GM18868 (cell line): ENCODE measurements around the gene GGT6.

ENCODE experiments used
- ATAC-seq: cut with Tn5 transposase; IDR thresholded peaks from one replicate; pipeline ENCODE4 v1.9.1; 2021; ENCODE audit warnings: mild to moderate bottlenecking, moderate library complexity; ENCODE audit not compliant: unreplicated experiment

GGT6 gene

GRCh38 chr17:4527566-4528125 is 32.7 kb downstream of the GGT6 start:
- no peak for ATAC-seq

GRCh38 chr17:4527134-4527533 is 33.2 kb downstream of the GGT6 start:
- ATAC-seq: no peak

DNA sequence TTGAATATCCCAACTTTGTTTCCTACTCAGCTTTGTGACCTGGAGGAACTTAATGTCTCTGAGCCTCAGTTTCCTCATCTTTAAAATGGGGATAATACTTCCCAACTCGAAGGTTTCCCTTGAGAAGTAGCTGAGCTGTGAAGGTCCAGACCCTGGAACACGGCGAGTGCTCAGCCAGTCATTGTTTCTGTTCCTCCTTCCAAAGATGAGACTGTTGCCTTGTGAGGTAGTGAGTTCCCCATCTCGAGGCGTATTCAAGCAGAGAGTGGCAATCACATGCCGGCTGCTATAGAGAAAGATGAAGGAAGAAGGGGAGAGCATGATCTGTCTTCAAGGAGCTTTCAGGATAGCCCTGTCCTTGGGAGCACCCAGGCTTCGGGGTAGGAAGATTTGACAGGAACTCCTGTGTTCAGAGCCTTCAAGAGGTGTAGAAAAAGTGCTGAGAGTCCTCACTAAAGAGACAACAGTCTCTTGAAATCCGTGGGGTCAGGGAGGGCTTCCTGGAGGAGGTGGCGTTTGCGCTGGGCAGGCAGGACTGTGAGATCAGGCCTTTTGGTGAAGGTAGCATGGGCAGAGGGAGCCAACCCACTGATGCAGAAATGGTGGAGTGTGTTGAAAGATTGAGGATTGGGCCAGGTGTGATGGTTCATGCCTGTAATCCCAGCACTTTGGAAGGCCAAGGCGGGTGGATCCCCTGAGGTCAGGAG is 34.5 kb downstream of the GGT6 start:
- ATAC-seq: no peak

GRCh38 chr17:4523946-4524345 is 36.4 kb downstream of the GGT6 start:
- ATAC-seq: no peak

DNA sequence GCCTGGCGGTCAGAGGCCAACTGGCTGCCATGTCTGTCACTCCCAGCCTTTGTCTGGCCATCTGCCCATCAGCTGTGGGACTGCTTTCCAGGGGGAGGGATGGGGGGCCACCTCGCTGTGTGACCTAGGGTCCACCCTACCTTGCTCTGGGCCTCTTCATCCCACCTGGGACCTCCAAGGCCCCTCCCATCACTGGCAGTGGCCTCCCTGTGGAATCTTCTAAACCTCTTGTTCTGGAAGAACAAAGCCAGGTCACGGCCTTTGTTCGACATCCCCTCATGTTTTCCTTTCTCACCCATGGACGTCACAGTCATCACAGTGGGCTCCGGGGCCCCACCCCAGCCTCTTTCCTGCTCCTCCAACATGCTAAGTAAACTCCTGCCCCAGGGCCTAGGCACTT is 37.7 kb downstream of the GGT6 start:
- ATAC-seq: no peak

GRCh38 chr17:4520894-4521600 is 39.3 kb downstream of the GGT6 start:
- ATAC-seq: no peak

DNA sequence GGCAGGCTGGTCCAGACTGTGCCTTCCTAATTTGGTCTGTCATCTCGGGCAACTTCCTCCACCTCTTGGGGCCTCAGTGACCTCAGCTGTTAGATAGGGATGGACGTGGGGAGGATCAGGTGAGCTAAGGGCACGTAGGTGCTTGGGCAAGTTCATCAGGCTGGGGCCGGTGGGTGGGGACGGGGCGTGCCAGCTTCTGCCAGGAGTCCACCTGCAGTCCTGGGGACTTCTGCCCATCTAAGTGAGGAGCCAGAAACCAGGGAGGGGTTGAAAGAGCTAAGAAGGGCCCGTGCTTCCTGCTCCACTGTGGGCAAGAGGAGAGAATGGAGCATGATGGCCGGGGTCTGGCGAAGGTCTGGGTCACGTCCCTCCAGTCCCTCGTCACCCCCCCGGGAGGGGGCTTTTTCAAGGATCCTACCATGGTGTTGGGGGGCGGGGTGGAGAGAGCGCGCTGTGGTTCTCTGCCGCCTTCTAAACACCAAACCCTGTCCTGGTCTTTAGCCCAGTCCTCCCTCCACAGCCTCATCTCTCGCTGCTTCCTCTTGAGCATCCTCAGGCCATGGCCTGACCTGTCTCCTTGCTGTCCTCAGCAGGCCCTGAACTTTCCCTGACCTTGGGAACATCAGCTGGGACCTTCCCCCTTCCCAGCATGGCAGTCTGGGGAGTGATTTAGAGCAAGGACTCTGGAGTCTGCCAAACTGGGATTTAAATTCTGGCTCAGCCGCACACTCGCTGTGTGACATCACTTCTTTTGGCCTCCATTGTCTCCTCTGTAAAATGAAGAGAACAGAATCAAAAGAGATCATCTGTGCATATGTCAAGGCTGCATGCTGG is 40.1 kb downstream of the GGT6 start:
- no peak for ATAC-seq

GRCh38 chr17:4519361-4519788 is 41.0 kb downstream of the GGT6 start:
- ATAC-seq: no peak

GRCh38 chr17:4518901-4519300 is 41.5 kb downstream of the GGT6 start:
- no peak for ATAC-seq

DNA sequence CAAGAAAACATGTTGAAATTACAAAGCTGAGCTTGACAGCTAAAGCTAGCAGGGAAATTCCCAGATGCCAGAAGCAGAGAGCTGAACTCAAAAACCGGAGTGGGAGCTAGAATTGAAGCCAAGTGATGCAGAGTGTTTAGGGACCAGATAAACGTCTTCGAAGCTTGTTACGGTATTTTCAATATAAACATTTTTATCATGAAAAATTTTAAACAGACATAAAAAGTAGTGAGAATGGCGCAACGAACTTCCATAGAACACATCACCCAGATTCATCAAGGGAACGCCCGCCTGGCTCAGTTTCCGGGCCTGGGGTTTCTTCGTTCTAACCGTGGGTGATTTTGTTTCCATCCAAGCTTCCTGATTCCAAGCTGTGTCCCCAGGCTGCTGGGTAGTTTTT is 43.6 kb downstream of the GGT6 start:
- ATAC-seq: no peak

GRCh38 chr17:4515501-4515900 is 44.9 kb downstream of the GGT6 start:
- no peak for ATAC-seq

DNA sequence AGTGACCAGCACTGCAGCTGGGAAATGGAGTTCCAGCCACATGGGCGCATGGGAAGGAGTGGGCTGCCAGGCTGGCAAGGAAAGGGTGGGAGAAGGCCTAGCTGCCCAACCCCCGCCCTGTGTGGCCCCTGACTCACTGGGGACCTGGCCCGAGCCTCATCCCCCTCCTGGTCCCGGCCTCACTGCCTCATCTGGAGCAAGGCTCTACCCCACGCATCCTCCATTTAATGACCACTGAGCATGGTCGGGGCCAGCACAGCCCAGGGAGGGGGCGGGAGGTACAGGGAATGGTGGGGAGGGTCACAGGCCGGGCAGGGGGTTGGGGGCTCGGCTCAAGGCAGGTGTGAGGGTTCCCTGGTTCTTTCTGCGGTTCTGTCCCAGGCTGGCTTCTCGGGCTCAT is 45.6 kb downstream of the GGT6 start:
- ATAC-seq: no peak

DNA sequence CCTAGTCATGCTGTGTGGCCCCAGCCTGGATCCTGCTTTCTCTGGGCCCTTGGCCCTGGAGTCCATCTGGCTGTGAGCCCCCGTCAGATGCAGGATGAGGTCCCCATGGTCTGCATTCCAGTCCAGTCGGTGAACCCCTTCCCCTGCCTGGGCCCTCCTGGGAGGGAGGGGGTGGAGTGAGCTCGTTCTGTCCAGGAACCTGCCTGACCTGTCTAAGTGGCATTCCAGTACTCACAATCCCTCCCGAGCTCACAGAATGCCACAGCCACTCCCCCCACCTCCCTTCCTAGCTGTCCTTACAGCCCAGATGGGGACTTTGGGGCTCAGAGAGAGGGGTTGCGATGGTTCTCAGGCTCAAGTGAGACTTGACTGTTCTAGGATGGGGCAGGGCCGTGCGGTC is 46.2 kb downstream of the GGT6 start:
- no peak for ATAC-seq

DNA sequence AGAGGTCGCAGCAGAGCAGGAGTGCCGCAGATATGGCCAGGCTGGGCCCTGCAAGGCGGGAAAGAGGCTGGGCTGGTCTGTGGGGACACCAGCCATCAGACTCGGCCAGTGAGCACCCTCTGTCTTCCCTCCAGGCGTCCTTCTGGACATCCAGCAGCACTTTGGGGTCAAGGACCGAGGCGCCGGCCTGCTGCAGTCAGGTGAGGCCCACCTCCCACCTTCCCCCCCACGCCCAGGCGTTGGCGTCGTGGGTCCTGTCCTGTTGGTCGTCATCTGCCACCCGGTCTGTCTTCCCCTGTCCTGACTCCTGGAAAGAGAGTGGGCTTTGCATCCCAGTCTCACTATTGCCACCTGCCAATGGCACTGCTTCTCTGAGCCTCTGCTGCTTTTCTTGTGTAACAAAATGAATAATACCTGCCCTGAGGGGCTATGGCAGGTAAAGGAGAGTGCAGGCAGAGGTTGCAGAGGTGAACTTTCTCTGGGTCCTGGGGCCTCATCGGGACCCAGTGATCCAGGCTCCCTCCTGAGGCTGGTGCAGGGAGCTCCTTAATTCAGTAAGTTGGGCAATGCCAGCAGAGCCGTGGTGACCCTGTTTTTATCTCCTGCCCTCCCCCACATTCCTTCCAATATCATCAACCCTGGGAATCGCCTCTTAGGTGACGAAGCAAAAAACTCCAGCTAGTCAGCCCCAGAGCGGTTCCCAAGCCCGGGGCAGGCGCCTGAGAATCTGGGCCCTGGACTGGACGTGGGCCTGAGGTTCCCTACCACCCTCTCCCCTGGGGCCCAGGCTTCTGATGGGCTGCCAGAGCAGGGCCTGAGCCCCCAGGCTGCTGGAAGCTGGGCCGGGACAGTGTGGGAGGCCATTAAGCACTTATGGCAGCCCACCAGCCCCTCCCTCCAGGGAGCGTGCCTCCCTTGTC is 47.0 kb downstream of the GGT6 start:
- ATAC-seq: no peak

GRCh38 chr17:4512156-4513112 is 47.9 kb downstream of the GGT6 start:
- no peak for ATAC-seq

DNA sequence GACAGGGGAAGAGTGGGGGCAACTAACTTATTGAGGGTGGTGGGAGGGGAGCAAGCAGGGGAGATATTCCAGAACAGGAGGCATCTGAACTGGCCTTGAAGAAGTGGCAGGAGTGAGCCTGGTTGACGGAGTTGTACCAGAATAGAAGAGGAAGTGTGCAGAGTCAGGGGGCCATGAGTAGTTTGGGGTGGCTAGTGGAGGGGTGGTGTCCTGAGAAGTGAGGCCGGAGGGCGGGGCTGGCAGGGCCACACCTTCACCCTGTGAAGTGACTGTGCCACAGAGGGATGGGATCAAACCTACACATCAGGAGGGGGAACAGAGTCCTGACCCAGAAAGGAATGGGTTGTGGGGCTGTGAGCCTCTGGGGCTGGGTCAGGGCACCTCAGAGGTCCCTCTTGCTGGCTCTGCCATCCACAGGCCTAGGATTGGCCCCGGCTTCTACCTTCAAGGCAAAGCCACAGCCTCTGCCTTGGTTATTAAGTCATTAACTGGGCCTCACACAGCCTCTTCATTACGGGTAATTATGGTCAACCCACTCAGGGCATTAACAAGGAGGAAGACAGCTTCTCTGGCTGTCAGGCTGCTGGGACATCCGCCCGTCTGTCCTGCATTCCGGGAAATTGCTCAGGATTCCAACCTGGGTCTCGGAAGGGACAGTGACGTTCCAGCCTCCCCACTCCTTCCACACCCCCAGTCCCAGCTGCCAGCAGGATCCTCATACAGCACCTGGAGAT is 49.0 kb downstream of the GGT6 start:
- no peak for ATAC-seq

DNA sequence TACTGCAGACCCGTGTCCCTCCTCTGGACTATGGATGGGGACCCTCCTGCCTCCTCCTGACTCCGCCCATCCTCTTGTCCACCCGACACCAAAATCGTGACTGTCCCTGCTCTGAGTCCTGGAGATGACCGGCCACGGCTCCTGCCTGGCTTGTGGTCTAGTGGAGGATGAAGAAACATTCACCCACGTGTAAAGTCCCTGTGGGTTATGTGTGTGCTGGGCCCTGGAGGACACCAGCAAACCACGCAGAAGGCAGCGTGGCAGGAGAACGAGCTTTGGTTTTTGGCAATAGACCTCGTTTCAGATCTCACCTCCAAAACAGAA is 49.8 kb downstream of the GGT6 start:
- ATAC-seq: no peak

DNA sequence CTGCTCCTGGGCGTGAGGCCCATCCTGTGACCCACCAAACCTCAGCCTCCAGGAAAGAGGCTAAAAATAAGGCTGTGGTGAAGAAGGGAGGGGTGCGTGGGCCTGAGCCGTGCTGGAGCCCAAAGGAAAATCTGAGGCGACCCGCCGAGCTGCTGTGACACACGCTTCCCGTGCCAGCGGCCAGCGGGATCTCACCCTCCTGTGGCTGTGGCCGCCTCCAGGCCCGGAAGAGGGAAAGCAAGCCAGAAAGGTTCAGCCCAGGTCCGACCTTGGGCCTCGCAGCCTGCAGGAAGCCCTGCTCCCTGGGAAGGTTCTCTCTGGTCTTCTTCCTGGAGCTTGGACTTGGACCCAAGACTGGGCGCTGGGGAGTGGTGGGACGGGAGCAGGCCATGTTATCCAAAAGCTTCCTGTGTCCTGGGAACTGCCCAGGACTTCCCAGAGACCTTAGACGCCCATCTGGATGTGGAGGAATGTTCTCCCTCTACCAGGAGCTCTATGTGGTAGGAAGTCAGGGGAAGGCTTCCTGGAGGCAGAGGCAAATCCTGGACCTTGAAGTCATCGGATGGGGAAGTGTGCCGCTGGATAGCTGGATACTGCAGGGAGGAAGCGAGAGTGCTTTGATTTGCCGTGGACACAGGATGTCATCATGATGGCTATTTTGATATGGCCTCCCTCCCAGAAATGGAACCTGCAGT is 50.3 kb downstream of the GGT6 start:
- no peak for ATAC-seq
